MCF 10A (cell line): ENCODE data around the gene PGLYRP2. TPM values are rescaled to one million over a fixed set of nuclear protein-coding genes. Genes with fewer than 3 reads are reported as not detected.

ENCODE experiments used
- BruUV-seq: library from RNA; stranded (reverse); fragments of 400-500 nt; replicated peaks from 2 replicates; lab custom pipeline; 2021; lab: Mats Ljungman, UMichigan
- CTCF ChIA-PET: fragments of 300-600 bp; sonication (Branson Sonifier 250); formaldehyde crosslinking; extraction: SDS; loops from one replicate; lab custom pipeline; 2021; ENCODE audit warnings: antibody characterized with exemption, inconsistent platforms; lab: Yijun Ruan, JAX
- POLR2A ChIA-PET: fragments of 300-600, 350-650 bp; sonication (Branson Sonifier 250); formaldehyde crosslinking; extraction: SDS; loops from one replicate; lab custom pipeline; 2020; ENCODE audit warnings: antibody characterized with exemption, inconsistent platforms; lab: Yijun Ruan, JAX
- DNase-seq: peaks from one replicate; pipeline ENCODE4 v3.0.0-alpha.2; 2018; ENCODE audit not compliant: unreplicated experiment
- H3K27ac Mint-ChIP-seq: one replicate; pipeline ENCODE4 v1.8.0; 2022; ENCODE audit warnings: mild to moderate bottlenecking, low read depth, mixed read lengths; ENCODE audit not compliant: unreplicated experiment
- H3K27me3 Mint-ChIP-seq: one replicate; pipeline ENCODE4 v1.8.0; 2022; ENCODE audit warnings: mixed read lengths; ENCODE audit not compliant: insufficient read depth, unreplicated experiment
- H3K36me3 Mint-ChIP-seq: one replicate; pipeline ENCODE4 v1.8.0; 2022; ENCODE audit warnings: mild to moderate bottlenecking, moderate library complexity, mixed read lengths; ENCODE audit not compliant: insufficient read depth, unreplicated experiment
- H3K4me1 Mint-ChIP-seq: one replicate; pipeline ENCODE4 v1.8.0; 2022; ENCODE audit warnings: mixed read lengths; ENCODE audit not compliant: insufficient read depth, unreplicated experiment
- H3K4me3 Mint-ChIP-seq: one replicate; pipeline ENCODE4 v1.8.0; 2022; ENCODE audit warnings: mild to moderate bottlenecking, moderate library complexity, mixed read lengths; ENCODE audit not compliant: unreplicated experiment
- H3K9me3 Mint-ChIP-seq: one replicate; pipeline ENCODE4 v1.8.0; 2022; ENCODE audit warnings: mixed read lengths; ENCODE audit not compliant: unreplicated experiment
- intact Hi-C: fragments of 100-400 bp; cut with micrococcal nuclease; formaldehyde crosslinking; loops from 2 replicates; pipeline ENCODE4 v1.14.1; 2022
- total RNA-seq: library from RNA; stranded (reverse); gene quantifications from 2 replicates; pipeline ENCODE4 v1.2.3, GENCODE V29; 2022
- TF ChIP-seq, protein P1 (sequence below): fragments of 200-600 bp; IDR thresholded peaks from one replicate; pipeline ENCODE4 v1.8.0; 2022; ENCODE audit warnings: antibody characterized with exemption, mild to moderate bottlenecking; ENCODE audit not compliant: unreplicated experiment

The PGLYRP2 gene
- total RNA-seq, 1 experiment from 2014 or later: not detected

DNA sequence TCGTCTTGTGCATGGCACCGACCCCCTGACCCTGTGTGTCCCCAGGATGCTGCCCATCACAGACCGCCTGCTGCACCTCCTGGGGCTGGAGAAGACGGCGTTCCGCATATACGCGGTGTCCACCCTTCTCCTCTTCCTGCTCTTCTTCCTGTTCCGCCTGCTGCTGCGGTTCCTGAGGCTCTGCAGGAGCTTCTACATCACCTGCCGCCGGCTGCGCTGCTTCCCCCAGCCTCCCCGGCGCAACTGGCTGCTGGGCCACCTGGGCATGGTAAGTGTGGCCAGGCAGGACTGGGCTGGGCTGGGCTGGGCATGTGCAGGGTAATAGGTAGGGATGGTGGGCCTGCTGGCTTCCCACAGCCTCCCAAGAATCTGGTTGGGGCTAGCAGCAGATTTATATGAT is 46.0 kb upstream of the PGLYRP2 start:
- Mint-ChIP-seq H3K36me3 (no peaks in the 10 kb centered on the region), H3K4me1 (no peaks in the 10 kb centered on the region), H3K27ac (no peak overlapping the region), H3K27me3 (no peaks in the 10 kb centered on the region), H3K9me3 (peaks cover 8% of the 10 kb centered on the region), H3K4me3 (no peak overlapping the region)
- TF ChIP-seq, protein P1, sequence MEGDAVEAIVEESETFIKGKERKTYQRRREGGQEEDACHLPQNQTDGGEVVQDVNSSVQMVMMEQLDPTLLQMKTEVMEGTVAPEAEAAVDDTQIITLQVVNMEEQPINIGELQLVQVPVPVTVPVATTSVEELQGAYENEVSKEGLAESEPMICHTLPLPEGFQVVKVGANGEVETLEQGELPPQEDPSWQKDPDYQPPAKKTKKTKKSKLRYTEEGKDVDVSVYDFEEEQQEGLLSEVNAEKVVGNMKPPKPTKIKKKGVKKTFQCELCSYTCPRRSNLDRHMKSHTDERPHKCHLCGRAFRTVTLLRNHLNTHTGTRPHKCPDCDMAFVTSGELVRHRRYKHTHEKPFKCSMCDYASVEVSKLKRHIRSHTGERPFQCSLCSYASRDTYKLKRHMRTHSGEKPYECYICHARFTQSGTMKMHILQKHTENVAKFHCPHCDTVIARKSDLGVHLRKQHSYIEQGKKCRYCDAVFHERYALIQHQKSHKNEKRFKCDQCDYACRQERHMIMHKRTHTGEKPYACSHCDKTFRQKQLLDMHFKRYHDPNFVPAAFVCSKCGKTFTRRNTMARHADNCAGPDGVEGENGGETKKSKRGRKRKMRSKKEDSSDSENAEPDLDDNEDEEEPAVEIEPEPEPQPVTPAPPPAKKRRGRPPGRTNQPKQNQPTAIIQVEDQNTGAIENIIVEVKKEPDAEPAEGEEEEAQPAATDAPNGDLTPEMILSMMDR: no peak
- BruUV-seq: no TSS peak
- POLR2A ChIA-PET: interaction anchor here (0.7 kb wide), 1 partner anchor 22 kb away, joined by 3 read pairs; no protein-coding TSS in a partner anchor
- intact Hi-C loops: no loop called here
- CTCF ChIA-PET: interaction anchor here (0.6 kb wide), 2 partner anchors 32 to 38 kb away, joined by 3 read pairs; no protein-coding TSS in a partner anchor
- no peak for DNase-seq

DNA sequence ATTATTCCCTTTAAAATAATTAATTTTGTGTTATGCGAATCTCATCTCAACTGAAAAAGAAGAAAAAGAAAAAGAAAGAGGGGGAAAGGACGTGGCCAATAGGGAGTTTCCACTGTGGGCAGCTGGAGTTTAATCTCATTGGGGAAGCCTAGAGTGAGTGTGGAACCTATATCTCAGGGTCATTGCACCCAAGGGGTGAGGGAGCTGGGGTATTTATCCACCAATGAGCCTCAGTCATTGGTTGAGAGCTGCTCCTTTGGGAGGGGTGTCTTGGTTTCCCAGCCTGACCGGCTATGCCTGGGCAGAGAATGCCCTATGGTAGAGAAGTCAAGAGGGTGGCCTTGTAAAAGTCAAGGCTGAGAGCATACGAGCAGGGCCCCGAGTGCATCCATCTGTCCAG is 45.5 kb upstream of the PGLYRP2 start:
- H3K27me3 Mint-ChIP-seq: no peaks in the 10 kb centered on the region
- no peak overlapping the region for H3K27ac Mint-ChIP-seq
- CTCF ChIA-PET: interaction anchor here (0.6 to 0.7 kb wide), 4 partner anchors 8 to 45 kb away, joined by 3 to 5 read pairs (median 3); no protein-coding TSS in a partner anchor
- H3K4me1 Mint-ChIP-seq: no peaks in the 10 kb centered on the region
- BruUV-seq: no TSS peak
- no peak for DNase-seq
- POLR2A ChIA-PET: interaction anchor here (0.7 kb wide), 1 partner anchor 22 kb away, joined by 3 read pairs; no protein-coding TSS in a partner anchor
- TF ChIP-seq, protein P1: no peak
- peaks cover 8% of the 10 kb centered on the region for H3K9me3 Mint-ChIP-seq
- intact Hi-C loops: no loop called here
- H3K4me3 Mint-ChIP-seq: no peak overlapping the region
- no peaks in the 10 kb centered on the region for H3K36me3 Mint-ChIP-seq

DNA sequence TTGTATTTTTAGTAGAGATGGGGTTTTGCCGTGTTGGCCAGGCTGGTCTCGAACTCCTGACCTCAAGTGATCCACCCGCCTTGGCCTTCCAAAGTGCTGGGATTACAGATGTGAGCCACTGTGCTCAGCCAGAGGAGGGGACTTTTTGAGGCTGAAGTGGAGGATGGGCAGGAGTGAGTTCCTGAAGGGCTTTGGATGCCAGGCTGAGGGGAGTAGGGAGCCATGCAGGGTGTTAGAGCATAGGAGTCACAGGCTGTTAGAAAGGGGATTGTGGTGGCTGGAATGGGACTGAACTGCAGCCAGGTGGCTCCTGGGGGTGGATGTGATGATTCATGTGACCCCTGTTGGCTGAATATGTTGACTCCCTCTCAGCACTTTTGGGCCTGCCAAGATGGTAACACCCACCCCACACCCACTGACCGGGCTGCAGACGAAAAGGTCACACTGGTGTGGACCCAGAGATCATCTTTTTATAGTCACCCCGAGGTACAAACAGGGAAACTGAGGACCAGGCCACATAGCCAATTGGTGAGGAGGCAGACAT is 40.2 kb upstream of the PGLYRP2 start:
- Mint-ChIP-seq H3K36me3 (no peaks in the 10 kb centered on the region), H3K4me3 (no peak overlapping the region), H3K4me1 (no peaks in the 10 kb centered on the region), H3K27me3 (no peaks in the 10 kb centered on the region), H3K9me3 (peaks cover 12% of the 10 kb centered on the region), H3K27ac (no peak overlapping the region)
- TF ChIP-seq, protein P1: no peak
- intact Hi-C loops: no loop called here
- ChIA-PET CTCF (no interaction called here), POLR2A (interaction anchor here (0.9 kb wide), 1 partner anchor 10 kb away, joined by 3 read pairs; no protein-coding TSS in a partner anchor)
- no TSS peak for BruUV-seq
- no peak for DNase-seq

DNA sequence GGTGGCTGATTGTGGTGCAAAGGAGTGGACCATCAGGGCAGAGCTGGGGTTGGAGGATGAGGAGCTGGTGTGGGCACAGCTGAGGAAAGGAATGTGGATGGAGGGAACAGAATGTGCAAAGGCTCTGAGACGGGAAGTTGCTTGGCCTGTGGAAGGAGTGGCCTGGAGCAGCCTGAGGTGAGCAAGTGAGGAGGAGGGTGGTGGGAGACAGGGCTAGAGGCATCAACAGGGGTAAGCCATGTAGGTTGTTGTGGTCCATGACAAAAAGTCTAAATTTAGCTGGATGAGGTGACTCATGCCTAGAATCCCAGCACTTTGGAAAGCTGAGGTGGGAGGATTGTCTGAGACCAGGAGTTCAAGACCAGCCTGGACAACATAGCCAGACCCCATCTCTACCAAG is 38.5 kb upstream of the PGLYRP2 start:
- POLR2A ChIA-PET: no interaction called here
- H3K27ac Mint-ChIP-seq: no peak overlapping the region

More for the DNA sequence above, 38.5 kb upstream of the PGLYRP2 start:
- H3K4me1 Mint-ChIP-seq: no peaks in the 10 kb centered on the region
- DNase-seq: no peak
- BruUV-seq: no TSS peak
- intact Hi-C loops: no loop called here
- H3K9me3 Mint-ChIP-seq: peaks cover 7% of the 10 kb centered on the region
- no peaks in the 10 kb centered on the region for H3K27me3 Mint-ChIP-seq
- H3K4me3 Mint-ChIP-seq: no peak overlapping the region
- TF ChIP-seq, protein P1: no peak
- no peaks in the 10 kb centered on the region for H3K36me3 Mint-ChIP-seq
- CTCF ChIA-PET: interaction anchor here (1.2 kb wide), 1 partner anchor 545 kb away, joined by 3 read pairs; no protein-coding TSS in a partner anchor
